MM.1S (cell line): ENCODE measurements around the gene GALNTL6.
A peak's percentile ranks its signal among the peaks of the same experiment; 100 is the strongest.

Experiments
- DNase-seq: peaks from one replicate; pipeline ENCODE4 v3.0.0-alpha.2; 2015
- H2AFZ ChIP-seq: fragments of 300-600 bp; sonication (generic); 2 replicates; pipeline ENCODE4 v1.6.0; 2016; ENCODE audit warnings: antibody characterized with exemption, low read length
- H3F3A ChIP-seq: fragments of 300-600 bp; sonication (generic); 2 replicates; pipeline ENCODE4 v1.6.1; 2016; ENCODE audit warnings: mild to moderate bottlenecking, antibody characterized with exemption, low read length, moderate library complexity, mixed read lengths; ENCODE audit not compliant: insufficient read depth
- H3K27ac ChIP-seq: fragments of 300-600 bp; sonication (generic); 2 replicates; pipeline ENCODE4 v1.5.1; 2016; ENCODE audit warnings: mild to moderate bottlenecking, low read length
- H3K27me3 ChIP-seq: fragments of 300-600 bp; sonication (generic); replicated peaks from 2 replicates; pipeline ENCODE4 v1.6.0; 2016; ENCODE audit warnings: low read length; ENCODE audit not compliant: insufficient read depth
- H3K36me3 ChIP-seq: fragments of 300-600 bp; sonication (generic); replicated peaks from 2 replicates; pipeline ENCODE4 v1.6.1; 2016; ENCODE audit warnings: mild to moderate bottlenecking, low read length, mixed read lengths; ENCODE audit not compliant: insufficient read depth
- H3K4me1 ChIP-seq: fragments of 300-600 bp; sonication (generic); 2 replicates; pipeline ENCODE4 v1.6.1; 2016; ENCODE audit warnings: low read length, mixed read lengths
- H3K4me2 ChIP-seq: fragments of 300-600 bp; sonication (generic); 2 replicates; pipeline ENCODE4 v1.6.0; 2016; ENCODE audit warnings: low read depth, low read length
- H3K4me3 ChIP-seq: fragments of 300-600 bp; sonication (generic); 2 replicates; pipeline ENCODE4 v1.5.1; 2016; ENCODE audit warnings: low read length, mixed read lengths
- H3K79me2 ChIP-seq: fragments of 300-600 bp; sonication (generic); 2 replicates; pipeline ENCODE4 v1.6.1; 2016; ENCODE audit warnings: mixed run types, low read length, mixed read lengths
- H3K9ac ChIP-seq: fragments of 300-600 bp; sonication (generic); 2 replicates; pipeline ENCODE4 v1.6.1; 2016; ENCODE audit warnings: low read length, mixed read lengths
- H3K9me2 ChIP-seq: fragments of 300-600 bp; sonication (generic); replicated peaks from 2 replicates; pipeline ENCODE4 v1.6.1; 2016; ENCODE audit warnings: mild to moderate bottlenecking, low read length, mixed read lengths; ENCODE audit not compliant: insufficient read depth
- H3K9me3 ChIP-seq: fragments of 300-600 bp; sonication (generic); replicated peaks from 2 replicates; pipeline ENCODE4 v1.6.1; 2016; ENCODE audit warnings: mild to moderate bottlenecking, low read length, mixed read lengths; ENCODE audit not compliant: insufficient read depth
- H4K20me1 ChIP-seq: fragments of 300-600 bp; sonication (generic); 2 replicates; pipeline ENCODE4 v1.6.1; 2016; ENCODE audit warnings: mild to moderate bottlenecking, low read length, moderate library complexity, mixed read lengths; ENCODE audit not compliant: insufficient read depth
- CTCF ChIP-seq: fragments of 300-600 bp; sonication (generic); IDR thresholded peaks from 2 replicates; pipeline ENCODE4 v1.5.1; 2016; ENCODE audit warnings: antibody characterized with exemption, low read length, mixed read lengths
- EZH2 ChIP-seq: fragments of 300-600 bp; sonication (generic); optimal IDR thresholded peaks from 2 replicates; pipeline ENCODE3; 2017; ENCODE audit warnings: low read depth, mild to moderate bottlenecking, antibody characterized with exemption, low read length, mixed read lengths
- EZH2phosphoT487 ChIP-seq: fragments of 300-600 bp; sonication (generic); IDR thresholded peaks from 2 replicates; pipeline ENCODE4 v1.6.1; 2018; ENCODE audit warnings: antibody characterized with exemption, low read length

The GALNTL6 gene

GRCh38 chr4:172048666-172049065 lies 235.5 kb downstream of the GALNTL6 start:
- no peaks in the 10 kb centered on the region for H3K79me2 ChIP-seq
- H3K9me2 ChIP-seq, result no peaks in the 10 kb centered on the region
- no peak for DNase-seq
- no peaks in the 10 kb centered on the region for H3K27me3 ChIP-seq
- H3K9me3 ChIP-seq, result no peaks in the 10 kb centered on the region
- no peaks in the 10 kb centered on the region for H3F3A ChIP-seq
- no peaks in the 10 kb centered on the region for H3K4me1 ChIP-seq
- H4K20me1 ChIP-seq, result no peaks in the 10 kb centered on the region
- H3K27ac ChIP-seq, result no peak overlapping the region
- H2AFZ ChIP-seq, result no peak overlapping the region
- H3K36me3 ChIP-seq, result no peaks in the 10 kb centered on the region
- TF ChIP-seq CTCF (no peak), EZH2 (no peak), EZH2phosphoT487 (no peak)
- no peak overlapping the region for H3K4me2 ChIP-seq
- H3K4me3 ChIP-seq, result no peak overlapping the region
- no peak overlapping the region for H3K9ac ChIP-seq

- DNase-seq, result no peak
- Histone ChIP-seq H3K4me2 (no peak overlapping the region), H4K20me1 (no peaks in the 10 kb centered on the region), H3K9me2 (no peaks in the 10 kb centered on the region), H3K9ac (no peak overlapping the region), H3K4me1 (peaks cover 15% of the 10 kb centered on the region), H2AFZ (no peak overlapping the region), H3K27ac (no peak overlapping the region), H3K9me3 (no peaks in the 10 kb centered on the region), H3F3A (no peaks in the 10 kb centered on the region), H3K36me3 (no peaks in the 10 kb centered on the region), H3K27me3 (no peaks in the 10 kb centered on the region), H3K79me2 (no peaks in the 10 kb centered on the region), H3K4me3 (no peak overlapping the region)
- no peak for TF ChIP-seq EZH2phosphoT487
- TF ChIP-seq EZH2, result no peak
- TF ChIP-seq CTCF, result no peak
These were observed 237.7 kb downstream of the GALNTL6 start for GRCh38 chr4:172050911-172051310.

GRCh38 chr4:172055046-172055445 lies 241.8 kb downstream of the GALNTL6 start:
- no peaks in the 10 kb centered on the region for H3K9me3 ChIP-seq
- no peaks in the 10 kb centered on the region for H3F3A ChIP-seq
- no peaks in the 10 kb centered on the region for H3K27me3 ChIP-seq
- H3K4me2 ChIP-seq, result peak overlapping the region; percentile 46; the same call in 1 of the 2 replicates
- H3K36me3 ChIP-seq, result no peaks in the 10 kb centered on the region
- H3K9me2 ChIP-seq, result no peaks in the 10 kb centered on the region
- TF ChIP-seq EZH2phosphoT487 (no peak), CTCF (no peak), EZH2 (no peak)
- DNase-seq, result peak; percentile 67
- H3K27ac ChIP-seq, result no peak overlapping the region
- no peaks in the 10 kb centered on the region for H3K79me2 ChIP-seq
- peaks cover 17% of the 10 kb centered on the region for H3K4me1 ChIP-seq
- H2AFZ ChIP-seq, result no peak overlapping the region
- H3K9ac ChIP-seq, result no peak overlapping the region
- no peak overlapping the region for H3K4me3 ChIP-seq
- no peaks in the 10 kb centered on the region for H4K20me1 ChIP-seq
